CD4-positive, alpha-beta T cell treated with Interleukin-6 for 4 hours (primary cell): ENCODE measurements around the gene BUD23.
"Not testable (repeated sequence)": the region's sequence is repeated elsewhere in the genome, so short reads cannot be mapped to it uniquely, and the experiment has no call there.

Experiments used
- DNase-seq: peaks from one replicate; pipeline ENCODE4 v3.0.0-alpha.2; 2020; ENCODE audit warnings: mixed read lengths

Gene BUD23

GRCh38 chr7:73719806-73720169 lies 36.4 kb downstream of the BUD23 start:
- no peak for DNase-seq

DNA sequence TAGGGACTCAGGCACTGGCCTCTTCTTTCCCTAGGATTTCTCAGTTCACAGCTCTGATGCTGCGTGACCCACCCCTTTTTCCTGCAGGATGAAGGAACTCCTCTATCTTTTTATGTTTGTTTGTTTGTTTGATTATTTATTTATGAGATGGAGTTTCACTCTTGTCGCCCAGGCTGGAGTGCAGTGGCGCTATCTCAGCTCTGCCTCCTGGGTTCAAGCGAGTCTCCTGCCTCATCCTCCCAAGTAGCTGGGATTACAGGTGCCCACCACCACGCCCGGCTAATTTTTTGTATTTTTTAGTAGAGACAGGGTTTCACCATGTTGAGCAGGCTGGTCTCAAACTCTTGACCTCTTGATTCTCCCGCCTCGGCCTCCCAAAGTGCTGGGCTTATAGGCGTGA lies 37.0 kb downstream of the BUD23 start:
- not testable (repeated sequence) for DNase-seq

DNA sequence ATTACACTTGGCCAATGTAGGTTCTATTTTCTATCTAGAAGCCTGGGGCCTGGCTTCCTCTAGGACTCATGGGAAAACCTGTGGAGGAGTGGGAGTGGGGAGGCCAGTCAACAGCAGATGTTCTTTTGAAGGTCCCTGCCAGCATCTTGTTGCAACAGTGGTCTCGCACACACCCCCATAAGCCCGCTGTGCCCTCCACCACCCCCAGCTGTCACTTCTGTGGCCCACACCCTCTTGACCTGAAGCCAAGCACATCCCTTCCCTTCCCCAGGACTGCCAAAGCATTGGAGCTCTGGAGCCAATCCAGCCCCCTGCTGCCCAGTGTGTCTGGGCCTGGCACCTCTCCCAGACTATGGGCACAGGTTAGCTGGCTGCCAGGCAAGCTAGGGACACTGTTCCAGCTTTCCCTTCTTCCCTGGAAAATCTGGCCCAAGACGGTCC lies 38.0 kb downstream of the BUD23 start:
- DNase-seq = no peak

DNA sequence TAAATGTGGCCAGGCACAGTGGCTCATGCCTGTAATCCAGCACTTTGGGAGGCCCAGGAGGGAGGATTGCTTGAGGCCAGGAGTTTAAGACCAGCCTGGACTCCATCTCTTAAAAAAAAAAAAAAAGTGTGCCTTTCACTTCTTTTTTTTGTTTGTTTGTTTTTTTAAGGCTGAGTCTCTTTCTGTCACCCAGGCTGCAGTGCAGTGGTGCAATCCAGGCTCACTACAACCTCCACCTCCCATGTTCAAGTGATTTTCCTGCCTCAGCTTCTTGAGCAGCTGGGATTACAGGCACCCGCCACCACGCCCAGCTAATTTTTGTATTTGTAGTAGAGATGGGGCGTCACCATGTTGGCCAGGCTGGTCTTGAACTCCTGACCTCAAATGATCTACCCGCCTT lies 38.8 kb downstream of the BUD23 start:
- not testable (repeated sequence) for DNase-seq

- DNase-seq = no peak
Observed at GRCh38 chr7:73722785-73723184, 39.4 kb downstream of the BUD23 start.

DNA sequence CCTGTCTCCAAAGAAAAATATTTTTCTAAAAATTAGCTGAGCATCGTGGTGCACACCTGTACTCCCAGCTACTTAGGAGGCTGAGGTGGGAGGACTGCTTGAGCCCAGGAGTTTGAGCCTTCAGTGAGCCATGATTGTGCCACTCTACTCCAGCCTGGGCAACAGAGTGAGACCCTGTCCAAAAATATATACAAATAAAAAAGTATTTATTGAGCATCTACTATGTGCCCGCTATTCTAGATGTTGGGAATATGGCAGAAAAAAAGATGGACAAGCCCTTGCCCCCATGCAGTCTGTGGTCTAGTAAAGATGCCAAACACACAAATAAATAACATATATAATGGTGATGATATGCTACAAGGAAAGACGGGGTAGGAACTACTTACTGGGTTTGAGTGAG lies 40.4 kb downstream of the BUD23 start:
- DNase-seq = no peak

GRCh38 chr7:73726083-73726466 lies 42.7 kb downstream of the BUD23 start:
- no peak for DNase-seq

- no peak for DNase-seq
Observed at GRCh38 chr7:73727952-73728351, 44.6 kb downstream of the BUD23 start.

GRCh38 chr7:73728551-73728950 lies 45.2 kb downstream of the BUD23 start:
- DNase-seq = no peak

- no peak for DNase-seq
Observed at GRCh38 chr7:73730485-73730884, 47.1 kb downstream of the BUD23 start.

GRCh38 chr7:73732397-73732796 lies 49.0 kb downstream of the BUD23 start:
- no peak for DNase-seq

DNA sequence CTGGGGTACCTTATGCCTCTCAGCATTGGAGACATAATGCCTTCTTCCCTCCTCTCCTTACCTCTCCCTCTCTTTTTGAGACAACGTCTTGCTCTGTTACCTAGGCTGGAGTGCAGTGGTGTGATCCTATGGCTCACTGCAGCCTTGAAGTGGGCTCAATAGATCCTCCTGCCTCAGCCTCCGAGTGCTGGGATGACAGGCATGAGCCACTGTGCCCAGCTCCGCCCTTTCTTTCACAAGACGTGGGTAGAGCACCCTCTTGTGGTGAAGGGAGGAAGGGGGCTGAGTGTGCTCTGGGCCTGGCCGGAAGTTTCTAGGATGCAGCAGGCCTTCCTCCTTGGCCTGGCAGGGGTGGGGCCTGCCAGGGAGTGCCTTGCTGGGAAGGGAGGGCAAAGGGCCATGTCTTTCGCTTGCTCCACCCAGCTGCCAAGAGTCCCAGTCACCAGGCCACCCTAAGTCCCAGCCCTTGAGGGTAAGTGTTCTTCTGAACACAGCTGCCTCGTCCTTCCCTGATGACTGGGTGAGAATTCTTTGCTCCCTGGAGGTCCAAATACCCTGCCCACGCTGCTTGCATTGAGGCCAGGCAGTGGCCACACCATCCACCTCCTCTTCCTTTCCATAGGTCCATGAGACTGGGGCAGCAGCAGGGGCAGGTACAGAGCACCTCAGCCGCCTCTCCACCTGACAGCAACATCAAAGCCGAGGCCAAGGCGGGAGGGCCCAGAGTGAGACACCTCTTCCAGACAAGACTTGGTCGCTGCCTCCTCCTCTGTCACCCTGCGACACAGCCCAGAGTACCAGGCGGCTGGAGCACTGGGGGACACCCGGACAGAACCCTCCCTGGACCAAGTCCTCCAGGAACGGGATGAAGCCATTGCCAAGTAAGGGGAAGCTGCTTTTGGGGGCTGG lies 51.5 kb downstream of the BUD23 start:
- peak; percentile 87 for DNase-seq

DNA sequence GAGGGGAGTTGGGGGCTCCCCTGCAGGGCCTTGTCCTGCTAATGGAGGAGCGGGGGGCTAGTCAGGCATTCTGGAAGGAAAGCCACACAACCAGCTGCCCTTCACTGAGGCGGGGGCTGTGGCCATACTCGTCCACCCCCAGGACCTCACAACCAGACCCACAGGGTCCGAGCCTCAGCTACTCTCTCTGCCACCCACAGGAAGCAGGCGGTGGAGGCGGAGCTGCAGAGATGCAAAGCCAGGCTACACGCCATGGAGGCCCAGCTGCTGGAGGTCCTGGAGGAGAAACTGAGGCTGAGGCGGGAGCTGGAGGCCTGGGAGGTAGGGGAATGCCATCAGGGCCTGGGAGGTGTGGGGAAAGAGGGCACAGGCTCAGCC lies 52.1 kb downstream of the BUD23 start:
- no peak for DNase-seq

DNA sequence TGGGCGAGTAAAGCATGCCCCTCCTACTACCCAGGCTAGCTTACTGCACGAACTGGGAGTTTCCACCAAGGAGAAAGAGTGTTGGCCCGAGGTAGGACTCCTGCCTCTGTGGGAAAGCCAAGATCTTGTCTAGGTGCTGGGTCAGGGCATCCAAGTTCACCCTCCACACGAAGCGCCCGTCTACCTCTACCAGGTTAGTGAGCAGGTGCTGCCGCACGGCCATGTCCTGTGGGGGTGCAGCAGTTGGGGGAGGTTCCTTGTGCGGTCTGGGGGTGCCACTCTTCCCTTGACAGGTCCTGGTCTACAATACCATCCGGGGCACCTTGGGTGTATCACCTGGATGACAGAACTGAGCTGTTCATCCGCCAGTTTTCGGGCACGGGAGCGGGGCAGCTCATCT lies 53.5 kb downstream of the BUD23 start:
- DNase-seq = no peak

DNA sequence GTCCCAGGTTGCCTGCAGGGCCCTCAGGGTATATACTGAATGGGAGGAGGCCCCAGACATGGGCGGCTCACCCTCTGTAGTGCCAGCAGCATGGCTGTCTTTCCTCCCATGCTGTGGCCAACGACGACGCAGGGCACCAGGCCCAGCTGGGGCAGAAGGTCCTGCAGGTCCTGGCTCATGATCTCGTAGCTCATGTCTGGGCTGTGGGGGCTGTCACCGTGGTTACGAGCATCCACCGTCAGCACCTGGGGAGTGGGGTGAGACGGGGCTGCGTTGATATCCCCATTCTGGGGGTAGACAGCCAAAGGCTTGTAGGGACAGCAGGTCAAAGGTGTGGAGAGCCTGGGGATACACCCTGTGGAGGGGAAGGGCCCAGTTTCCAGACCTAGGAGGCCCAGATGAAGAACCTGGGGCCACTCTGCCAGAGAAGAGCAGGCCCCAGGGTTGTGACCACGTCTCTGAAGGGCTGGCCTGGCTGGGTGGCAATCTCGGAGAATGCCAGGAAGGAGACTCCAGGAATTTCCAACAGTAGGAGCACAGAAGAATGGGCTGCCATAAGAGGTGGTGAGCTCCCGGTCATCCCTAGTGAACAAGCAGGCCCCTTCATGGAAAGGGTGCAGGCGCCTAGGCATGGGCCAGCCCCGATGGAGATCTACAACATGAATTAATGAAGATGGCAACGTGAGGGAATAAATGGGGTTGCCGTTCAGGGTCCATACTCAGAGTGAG lies 54.3 kb downstream of the BUD23 start:
- no peak for DNase-seq

DNA sequence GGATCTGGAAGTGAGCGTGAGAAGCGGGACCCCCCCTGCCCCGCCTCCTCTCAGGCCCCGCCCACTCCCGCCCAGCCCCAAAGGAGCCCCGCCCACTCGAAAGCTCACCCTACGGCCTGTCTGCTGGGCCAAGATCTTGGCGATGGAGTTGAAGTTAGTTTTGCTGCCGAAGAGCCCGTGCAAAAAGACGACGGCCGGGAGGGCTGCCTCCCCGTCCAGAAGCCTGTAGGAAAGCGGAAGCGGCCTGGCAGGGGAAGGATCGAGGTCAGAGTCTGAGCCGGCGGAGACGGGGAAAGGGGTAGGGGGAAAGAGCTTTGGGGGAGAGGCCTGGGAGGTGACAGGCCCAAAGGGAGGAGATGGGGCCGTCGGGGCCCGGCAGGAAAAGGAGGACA lies 54.8 kb downstream of the BUD23 start:
- peak; percentile 76 for DNase-seq

DNA sequence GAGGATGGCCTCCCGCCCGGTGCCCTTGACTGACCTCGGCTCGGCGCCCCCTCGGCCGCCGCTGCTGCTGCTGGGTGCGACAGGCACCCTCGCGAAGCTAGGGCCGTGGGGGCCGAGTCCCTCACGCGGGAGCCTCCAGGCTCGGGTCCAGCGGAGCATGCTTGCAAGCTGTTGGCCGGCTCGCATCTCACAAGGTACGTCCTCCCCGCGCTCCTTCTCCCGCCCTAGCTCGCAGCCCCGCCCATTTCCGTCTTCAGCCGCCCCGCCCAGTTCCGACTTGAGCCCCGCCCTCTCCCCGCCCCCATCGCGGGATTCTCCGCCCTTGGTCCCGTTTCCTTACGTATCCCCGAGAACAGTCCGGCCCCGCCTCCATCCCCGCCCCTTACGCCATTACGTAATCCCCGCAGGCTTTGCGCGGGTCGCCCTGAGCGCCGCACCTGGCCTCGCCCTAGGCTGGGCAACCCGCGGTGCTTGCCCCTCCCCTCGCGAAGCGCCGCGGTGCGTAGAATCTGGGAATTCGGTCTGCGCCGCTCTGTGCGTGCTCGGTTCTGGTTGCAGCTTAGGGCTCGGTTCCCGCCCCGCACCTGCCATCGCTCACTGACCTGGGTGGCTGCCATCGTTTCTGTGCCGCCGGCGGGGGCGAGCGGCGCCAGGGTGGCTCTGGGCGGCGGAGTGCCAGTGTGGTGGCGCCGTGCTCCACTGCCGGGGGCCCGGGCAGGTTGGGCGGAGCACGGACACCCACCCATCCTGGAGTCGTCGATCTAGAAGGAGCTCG lies 55.4 kb downstream of the BUD23 start, which contains the start of gene ABHD11:
ABHD11 (minus strand) TSS at position 191 of the 775 bp plus-strand sequence; CDS start at position 159, 32 bp downstream.
- DNase-seq = peak; percentile 98

- no peak for DNase-seq
Observed at GRCh38 chr7:73739387-73739767, 56.0 kb downstream of the BUD23 start.

GRCh38 chr7:73740212-73740611 lies 56.8 kb downstream of the BUD23 start:
- DNase-seq = no peak

DNA sequence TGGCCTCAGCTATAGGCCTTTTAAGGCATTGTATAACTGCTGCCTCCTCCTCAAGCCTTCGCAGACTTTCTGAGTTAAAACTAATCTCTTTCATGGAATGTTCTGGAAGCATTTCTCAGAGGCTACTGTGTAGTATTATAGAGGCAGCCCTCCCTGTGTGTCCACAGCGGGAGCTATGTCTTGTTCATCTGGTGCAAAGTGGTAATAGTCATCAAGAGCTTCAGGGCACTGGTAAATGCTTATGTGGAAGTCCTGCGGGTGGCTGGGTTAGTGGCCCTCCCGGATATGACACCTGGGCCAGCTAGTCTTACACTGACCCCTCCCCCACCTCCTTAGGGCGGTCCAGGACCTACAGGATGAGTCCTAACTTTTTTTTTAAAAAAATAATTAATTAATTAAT lies 57.4 kb downstream of the BUD23 start:
- DNase-seq = no peak

- no peak for DNase-seq
Observed at GRCh38 chr7:73741600-73741999, 58.2 kb downstream of the BUD23 start.

- no peak for DNase-seq
Observed at GRCh38 chr7:73742338-73742752, 58.9 kb downstream of the BUD23 start.
